GM21526 (cell line): ENCODE measurements around the gene PRR14L.
"Not testable (repeated sequence)": the region's sequence is repeated elsewhere in the genome, so short reads cannot be mapped to it uniquely, and the experiment has no call there.

Source experiments
- ATAC-seq: cut with Tn5 transposase; IDR thresholded peaks from one replicate; pipeline ENCODE4 v1.9.1; 2021; ENCODE audit warnings: moderate library complexity; ENCODE audit not compliant: unreplicated experiment, low FRiP score

PRR14L gene

GRCh38 chr22:31683181-31684105 lies 66.5 kb downstream of the PRR14L start:
- no peak for ATAC-seq

- no peak for ATAC-seq
These were observed 67.2 kb downstream of the PRR14L start for GRCh38 chr22:31682751-31683150.

GRCh38 chr22:31681349-31682345 lies 68.3 kb downstream of the PRR14L start:
- ATAC-seq = no peak

- ATAC-seq = no peak
These were observed 69.0 kb downstream of the PRR14L start for GRCh38 chr22:31680861-31681341.

- no peak for ATAC-seq
These were observed 71.2 kb downstream of the PRR14L start for GRCh38 chr22:31678748-31679147.

- ATAC-seq = peak; percentile 69
These were observed 73.2 kb downstream of the PRR14L start for GRCh38 chr22:31676700-31677099.

- not testable (repeated sequence) for ATAC-seq
These were observed 75.7 kb downstream of the PRR14L start for GRCh38 chr22:31674219-31674618.

GRCh38 chr22:31668849-31669248 lies 81.1 kb downstream of the PRR14L start:
- not testable (repeated sequence) for ATAC-seq

GRCh38 chr22:31662668-31663037 lies 87.3 kb downstream of the PRR14L start:
- ATAC-seq = no peak

- peak; percentile 75 for ATAC-seq
These were observed 87.9 kb downstream of the PRR14L start, which contains the start of gene PISD for GRCh38 chr22:31661851-31662667. PISD (minus strand) TSS chr22:31662215; CDS start chr22:31662208, 7 bp downstream.

GRCh38 chr22:31660860-31661341 lies 89.0 kb downstream of the PRR14L start:
- not testable (repeated sequence) for ATAC-seq

- ATAC-seq = no peak
These were observed 90.7 kb downstream of the PRR14L start for GRCh38 chr22:31659246-31659645.

GRCh38 chr22:31654408-31654807 lies 95.5 kb downstream of the PRR14L start:
- ATAC-seq = no peak

GRCh38 chr22:31653944-31654343 lies 96.0 kb downstream of the PRR14L start:
- ATAC-seq = no peak

GRCh38 chr22:31652911-31653684 lies 96.8 kb downstream of the PRR14L start:
- no peak for ATAC-seq

- ATAC-seq = no peak
These were observed 97.8 kb downstream of the PRR14L start for GRCh38 chr22:31652088-31652487.

GRCh38 chr22:31651664-31652063 lies 98.3 kb downstream of the PRR14L start:
- ATAC-seq = no peak

GRCh38 chr22:31650391-31650790 lies 99.5 kb downstream of the PRR14L start:
- ATAC-seq = no peak
